HepG2 (cell line): Measurements from ENCODE around the gene PIP5K1A. TPM values are rescaled to one million over a fixed set of nuclear protein-coding genes. Genes with fewer than 3 reads are reported as not detected.
A peak's percentile ranks its signal among the peaks of the same experiment; 100 is the strongest.

ENCODE experiments used
- ATAC-seq: fragments of 200-7000 bp; cut with Tn5 transposase; 3 replicates; pipeline ENCODE4 v1.9.1; 2020; ENCODE audit warnings: mild to moderate bottlenecking, moderate library complexity
- BruUV-seq: library from RNA; stranded (reverse); fragments of 400-500 nt; replicated peaks from 2 replicates; lab custom pipeline; 2021; lab: Mats Ljungman, UMichigan
- CTCF ChIA-PET: fragments of 300-600 bp; formaldehyde crosslinking; extraction: SDS; loops from one replicate; lab custom pipeline; 2021; ENCODE audit warnings: low total read pairs, inconsistent platforms, low intra/inter-chr PET ratio; lab: Yijun Ruan, JAX
- POLR2A ChIA-PET: fragments of 350-600 bp; sonication (Branson Sonifier 250); formaldehyde crosslinking; loops from one replicate; lab custom pipeline; 2020; ENCODE audit warnings: antibody characterized with exemption, inconsistent platforms; lab: Yijun Ruan, JAX
- DNase-seq: peaks from one replicate; pipeline ENCODE4 v3.0.0-alpha.2; 2015; ENCODE audit warnings: low spot score
- FAIRE-seq: peaks from 3 replicates; lab custom pipeline; 2011; peaks lifted over from hg19 to GRCh38; lab: Jason Lieb, UNC
- H2AFZ ChIP-seq: one replicate; pipeline ENCODE4 v1.6.1; 2011; ENCODE audit warnings: low read length, inconsistent platforms
- H3K27ac ChIP-seq: fragments of 300-600 bp; 3 replicates; pipeline ENCODE4 v1.8.0; 2011; ENCODE audit warnings: mixed run types, mild to moderate bottlenecking, mixed read lengths, low read length, inconsistent platforms; ENCODE audit not compliant: insufficient read depth; ENCODE audit errors: extremely low read length
- H3K27me3 ChIP-seq, 2 experiments: fragments of 200-600 bp in 1 of 2; 2 replicates in 1 of 2; 3 replicates in 1 of 2; pipeline versions ENCODE4 v1.6.0 to v1.8.0; 2011; ENCODE audit warnings: low read length in 2 of 2, mild to moderate bottlenecking in 2 of 2, moderate library complexity in 2 of 2, inconsistent platforms in 1 of 2; ENCODE audit not compliant: insufficient read depth in 2 of 2, control insufficient read depth in 1 of 2
- H3K36me3 ChIP-seq, 2 experiments: fragments of 200-600 bp in 1 of 2; replicated peaks in 1 of 2; 2 replicates in 1 of 2; 3 replicates in 1 of 2; pipeline versions ENCODE4 v1.5.1 to v1.8.0; 2011; ENCODE audit warnings: low read length in 2 of 2, inconsistent platforms in 1 of 2; ENCODE audit not compliant: insufficient read depth in 2 of 2, control insufficient read depth in 1 of 2
- H3K4me1 ChIP-seq: 2 replicates; pipeline ENCODE4 v1.5.1; 2012; ENCODE audit warnings: low read length, inconsistent platforms; ENCODE audit not compliant: insufficient read depth
- H3K4me2 ChIP-seq: 2 replicates; pipeline ENCODE4 v1.6.0; 2011; ENCODE audit warnings: low read depth, low read length, inconsistent platforms
- H3K4me3 ChIP-seq, 3 experiments: fragments of 200-600 bp in 1 of 3; sonication (generic), shearing (Covaris generic) in 1 of 3; replicated peaks in 1 of 3; 2 replicates each; pipeline ENCODE4 v1.5.1; 2011 to 2016; ENCODE audit warnings: low read length in 3 of 3, inconsistent platforms in 2 of 3, low read depth in 2 of 3, mild to moderate bottlenecking in 2 of 3, control low read depth in 1 of 3, mixed read lengths in 1 of 3; ENCODE audit not compliant: insufficient read depth in 1 of 3
- H3K79me2 ChIP-seq: one replicate; pipeline ENCODE4 v1.6.1; 2011; ENCODE audit warnings: low read length, inconsistent platforms; ENCODE audit not compliant: insufficient read depth
- H3K9ac ChIP-seq: 2 replicates; pipeline ENCODE4 v1.6.0; 2011; ENCODE audit warnings: mild to moderate bottlenecking, low read depth, low read length, inconsistent platforms; ENCODE audit not compliant: insufficient read depth
- H3K9me3 ChIP-seq: 2 replicates; pipeline ENCODE4 v1.5.1; 2012; ENCODE audit warnings: mild to moderate bottlenecking, low read length
- H4K20me1 ChIP-seq: 2 replicates; pipeline ENCODE4 v1.6.0; 2011; ENCODE audit warnings: inconsistent platforms, mild to moderate bottlenecking, low read length, moderate library complexity; ENCODE audit not compliant: insufficient read depth
- ARHGAP35 ChIP-seq: sonication (generic); formaldehyde crosslinking; IDR thresholded peaks from 2 replicates; pipeline ENCODE4 v1.9.0; 2022; ENCODE audit warnings: mild to moderate bottlenecking, inconsistent platforms, moderate library complexity, missing genetic modification reagents, borderline replicate concordance
- DPF2 ChIP-seq: sonication (generic); formaldehyde crosslinking; IDR thresholded peaks from 2 replicates; pipeline ENCODE4 v1.4.0; 2020; ENCODE audit warnings: mild to moderate bottlenecking, low read depth, missing genetic modification reagents, borderline replicate concordance
- HNF4G ChIP-seq, 2 experiments: sonication (generic) in 1 of 2; formaldehyde crosslinking in 1 of 2; IDR thresholded peaks; 2 replicates each; pipeline versions ENCODE4 v1.4.0 to v1.6.1; 2011 to 2020; ENCODE audit warnings: borderline replicate concordance in 2 of 2, low read depth in 2 of 2, mild to moderate bottlenecking in 2 of 2, low read length in 1 of 2, missing genetic modification reagents in 1 of 2, moderate library complexity in 1 of 2
- KDM5B ChIP-seq: sonication (generic); formaldehyde crosslinking; IDR thresholded peaks from 2 replicates; pipeline ENCODE4 v1.4.0; 2020; ENCODE audit warnings: missing genetic modification reagents, mild to moderate bottlenecking, borderline replicate concordance
- KLF11 ChIP-seq: IDR thresholded peaks from 2 replicates; pipeline ENCODE4 v1.6.1; 2016; ENCODE audit warnings: missing compliant biosample characterization
- NCOR1 ChIP-seq: fragments of 200-600 bp; sonication (generic); IDR thresholded peaks from 2 replicates; pipeline ENCODE4 v1.7.0; 2017; ENCODE audit warnings: antibody characterized with exemption, low read length, borderline replicate concordance
- NR2C2 ChIP-seq: sonication (generic); formaldehyde crosslinking; IDR thresholded peaks from 2 replicates; pipeline ENCODE4 v1.4.0; 2020; ENCODE audit warnings: missing genetic modification reagents, mild to moderate bottlenecking, moderate library complexity, borderline replicate concordance
- NR2F6 ChIP-seq, 2 experiments: IDR thresholded peaks; 2 replicates each; pipeline ENCODE4 v1.6.1; 2016; ENCODE audit warnings: antibody characterized with exemption in 1 of 2, mild to moderate bottlenecking in 1 of 2
- PRPF4 ChIP-seq: fragments of 200-400 bp; formaldehyde crosslinking; IDR thresholded peaks from 2 replicates; pipeline ENCODE4 v1.6.1; 2016; ENCODE audit warnings: low read length, low read depth; ENCODE audit not compliant: poor library complexity, severe bottlenecking
- RBM39 ChIP-seq: fragments of 200-400 bp; formaldehyde crosslinking; IDR thresholded peaks from one replicate; pipeline ENCODE4 v1.6.1; 2018; ENCODE audit warnings: antibody characterized with exemption, mild to moderate bottlenecking, low read depth, low read length; ENCODE audit not compliant: poor library complexity, severe bottlenecking
- SKI ChIP-seq: fragments of 450-650 bp; IDR thresholded peaks from one replicate; pipeline ENCODE4 v1.6.1; 2018; ENCODE audit warnings: mild to moderate bottlenecking; ENCODE audit not compliant: partially characterized antibody
- TRAFD1 ChIP-seq: sonication (generic); formaldehyde crosslinking; IDR thresholded peaks from 2 replicates; pipeline ENCODE4 v1.5.1; 2020; ENCODE audit warnings: missing genetic modification reagents, mild to moderate bottlenecking, borderline replicate concordance
- ZNF10 ChIP-seq: sonication (generic); formaldehyde crosslinking; IDR thresholded peaks from 2 replicates; pipeline ENCODE4 v1.4.0; 2020; ENCODE audit warnings: mild to moderate bottlenecking, low read depth, missing genetic modification reagents, borderline replicate concordance
- ZNF230 ChIP-seq: sonication (generic); formaldehyde crosslinking; IDR thresholded peaks from 2 replicates; pipeline ENCODE4 v1.4.0; 2020; ENCODE audit warnings: mild to moderate bottlenecking, missing genetic modification reagents
- ZNF34 ChIP-seq: sonication (generic); formaldehyde crosslinking; IDR thresholded peaks from 2 replicates; pipeline ENCODE4 v1.4.0; 2020; ENCODE audit warnings: mild to moderate bottlenecking, missing genetic modification reagents, borderline replicate concordance
- ZNF367 ChIP-seq: sonication (generic); formaldehyde crosslinking; IDR thresholded peaks from 2 replicates; pipeline ENCODE4 v1.4.0; 2020; ENCODE audit warnings: missing genetic modification reagents, borderline replicate concordance
- ZNF430 ChIP-seq: sonication (generic); formaldehyde crosslinking; IDR thresholded peaks from 2 replicates; pipeline ENCODE4 v1.9.0; 2021; ENCODE audit warnings: mild to moderate bottlenecking, missing genetic modification reagents
- ZNF841 ChIP-seq: sonication (generic); formaldehyde crosslinking; IDR thresholded peaks from 2 replicates; pipeline ENCODE4 v1.8.1; 2023; ENCODE audit warnings: missing genetic modification reagents, borderline replicate concordance
- ZSCAN20 ChIP-seq: sonication (generic); formaldehyde crosslinking; IDR thresholded peaks from 2 replicates; pipeline ENCODE4 v1.4.0; 2020; ENCODE audit warnings: missing genetic modification reagents, mild to moderate bottlenecking, borderline replicate concordance
- WGBS: methylation state at CpG from one replicate; pipeline ENCODE4 v1.1.6; 2017; ENCODE audit warnings: low lambda C conversion rate; 5-methylcytosine and 5-hydroxymethylcytosine counted together
- in situ Hi-C: cut with HindIII; loops from 2 replicates; pipeline ENCODE4 v1.10.0; 2017; ENCODE audit warnings: low pct_unique_long_range_greater_than_20kb; ENCODE audit not compliant: extremely low pct_ligation_motif_present
- intact Hi-C: fragments of 100-400 bp; cut with micrococcal nuclease; formaldehyde crosslinking; loops from one replicate; pipeline ENCODE4 v1.10.0; 2022; ENCODE audit not compliant: unreplicated experiment
- polyA plus RNA-seq, 8 experiments: library from polyadenylated mRNA; depleted of rRNA in 3 of 8; stranded (reverse) in 7 of 8; unstranded in 1 of 8; fragments of >200 nt; fragmentation: Illumina TruSeq in 4 of 8; extraction: Trizol in 4 of 8; gene quantifications; 2 replicates each; pipeline versions ENCODE4 v1.2.1 to v1.2.3, GENCODE V29; 2011 to 2016; ENCODE audit warnings: low read depth in 4 of 8, missing spikeins in 1 of 8, mixed read lengths in 1 of 8; ENCODE audit not compliant: insufficient read depth in 1 of 8
- total RNA-seq, 5 experiments: library from RNA; depleted of rRNA; stranded (reverse); fragments of >200 nt; fragmentation: Illumina TruSeq; extraction: Trizol; gene quantifications; 2 replicates each; pipeline ENCODE4 v1.2.3, GENCODE V29; 2016; ENCODE audit warnings: low read depth in 1 of 5
- TF ChIP-seq, protein P1 (sequence below): sonication (generic); formaldehyde crosslinking; IDR thresholded peaks from 2 replicates; pipeline ENCODE4 v1.4.0; 2020; ENCODE audit warnings: missing genetic modification reagents, borderline replicate concordance

Gene PIP5K1A
- total and polyA plus RNA-seq, 2 of the 13 experiments (the other 11 are each of a cell fraction or from before 2014, with no cell fraction given): 45.3 to 65.1 TPM

DNA sequence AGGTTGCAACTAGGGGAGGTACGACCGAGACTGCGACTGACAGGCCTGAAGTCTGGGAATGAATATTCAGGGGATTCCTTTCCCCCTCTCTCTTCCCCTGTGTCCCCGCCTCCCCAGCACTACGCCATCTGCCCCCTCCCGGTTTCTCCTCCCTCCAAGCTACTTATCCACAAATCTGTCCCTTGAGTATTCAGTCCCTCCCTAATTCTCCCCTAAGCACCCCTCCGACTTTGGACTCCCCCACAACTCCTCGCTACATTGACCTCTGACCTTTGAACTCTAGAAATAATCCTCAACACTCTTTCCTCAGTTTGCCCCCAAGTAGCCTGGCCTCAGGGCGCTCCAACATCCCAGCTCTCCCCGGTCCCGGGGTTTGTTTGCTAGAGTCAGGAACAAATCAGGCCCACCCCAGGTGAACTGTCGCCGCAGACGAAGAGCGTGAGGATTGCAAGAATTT, 33.0 kb upstream of the PIP5K1A start:
- peaks cover 25% of the 10 kb centered on the region for H3K4me1 ChIP-seq
- intact Hi-C loops (no loop called here), in situ Hi-C loops (no loop called here)
- POLR2A ChIA-PET: interaction anchor here (0.6 to 2.8 kb wide), 9 partner anchors 10 to 207 kb away, joined by 3 to 25 read pairs (median 4); partner anchors contain the start of genes PSMD4 and VPS72
- H2AFZ ChIP-seq: peak overlapping the region; percentile 94
- H3K4me3 ChIP-seq: peak overlapping the region; percentile 91 to 94 (median 93)
- 0% methylated on average over 15 of the region's 15 CpGs for WGBS
- H3K4me2 ChIP-seq: peak overlapping the region; percentile 91
- H3K9me3 ChIP-seq: no peaks in the 10 kb centered on the region
- peak overlapping the region; percentile 85 for H3K27ac ChIP-seq
- H3K79me2 ChIP-seq: peaks cover 17% of the 10 kb centered on the region
- CTCF ChIA-PET: no interaction called here
- H4K20me1 ChIP-seq: no peaks in the 10 kb centered on the region
- H3K36me3 ChIP-seq: peaks cover 13 to 17% of the 10 kb centered on the region in 2 experiments
- H3K27me3 ChIP-seq: peaks cover 0 to 5% of the 10 kb centered on the region in 2 experiments; a peak in 2 of 5 replicates
- BruUV-seq: no TSS peak
- peak overlapping the region; percentile 93 for H3K9ac ChIP-seq
- peak; percentile 78 for ATAC-seq
- DNase-seq: peak; percentile 19
- FAIRE-seq: no peak
- TF ChIP-seq ZNF230 (CRISPR knock-in tag): 0 out of 2 replicates have a peak, but pooled peaks have one; percentile 37
- no peak for TF ChIP-seq PRPF4
- TF ChIP-seq KLF11 (CRISPR knock-in tag): no peak; the same call in 1 of the 2 replicates
- TF ChIP-seq ARHGAP35 (CRISPR knock-in tag): 0 out of 2 replicates have a peak, but pooled peaks have one; percentile 26
- peak; percentile 97; the same call in 1 of the 2 replicates for TF ChIP-seq NR2C2 (CRISPR knock-in tag)
- TF ChIP-seq ZNF34 (CRISPR knock-in tag): peak; percentile 28; the same call in 1 of the 2 replicates
- no peak for TF ChIP-seq DPF2 (CRISPR knock-in tag)
- TF ChIP-seq SKI: peak; percentile 9
- no peak for TF ChIP-seq TRAFD1 (CRISPR knock-in tag)
- peak; percentile 55; the same call in 1 of the 2 replicates for TF ChIP-seq KDM5B (CRISPR knock-in tag)
- TF ChIP-seq ZNF10: no peak
- TF ChIP-seq ZNF430 (CRISPR knock-in tag): 0 out of 2 replicates have a peak, but pooled peaks have one; percentile 1
- peak; percentile 31; the same call in 1 of the 2 replicates for TF ChIP-seq NCOR1
- no peak for TF ChIP-seq ZNF841 (CRISPR knock-in tag)
- TF ChIP-seq ZNF367: no peak
- no peak for TF ChIP-seq HNF4G (IDR thresholded peaks at IDR 0.05; ENCODE audit: borderline replicate concordance, low read depth, low read length)
- TF ChIP-seq HNF4G (CRISPR knock-in tag; IDR thresholded peaks at IDR 0.05; ENCODE audit: borderline replicate concordance, low read depth): 0 out of 2 replicates have a peak, but pooled peaks have one; percentile 21
- peak; percentile 31 for TF ChIP-seq RBM39
- TF ChIP-seq, protein P1, sequence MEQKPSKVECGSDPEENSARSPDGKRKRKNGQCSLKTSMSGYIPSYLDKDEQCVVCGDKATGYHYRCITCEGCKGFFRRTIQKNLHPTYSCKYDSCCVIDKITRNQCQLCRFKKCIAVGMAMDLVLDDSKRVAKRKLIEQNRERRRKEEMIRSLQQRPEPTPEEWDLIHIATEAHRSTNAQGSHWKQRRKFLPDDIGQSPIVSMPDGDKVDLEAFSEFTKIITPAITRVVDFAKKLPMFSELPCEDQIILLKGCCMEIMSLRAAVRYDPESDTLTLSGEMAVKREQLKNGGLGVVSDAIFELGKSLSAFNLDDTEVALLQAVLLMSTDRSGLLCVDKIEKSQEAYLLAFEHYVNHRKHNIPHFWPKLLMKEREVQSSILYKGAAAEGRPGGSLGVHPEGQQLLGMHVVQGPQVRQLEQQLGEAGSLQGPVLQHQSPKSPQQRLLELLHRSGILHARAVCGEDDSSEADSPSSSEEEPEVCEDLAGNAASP (CRISPR knock-in tag): 0 out of 2 replicates have a peak, but pooled peaks have one; percentile 7
- TF ChIP-seq NR2F6 (IDR thresholded peaks at IDR 0.05): peak; percentile 75
- no peak; the same call in 1 of the 2 replicates for TF ChIP-seq NR2F6 (CRISPR knock-in tag; IDR thresholded peaks at IDR 0.05)
- no peak for TF ChIP-seq ZSCAN20 (CRISPR knock-in tag)
